HCT116 (cell line): ENCODE measurements around the gene GKN1.

ENCODE experiments used
- FOSL1 ChIP-seq: IDR thresholded peaks from 2 replicates; pipeline ENCODE4 v1.6.1; 2012; ENCODE audit warnings: low read depth
- TF ChIP-seq, protein P1 (sequence below), 3 experiments: fragments of 200-600 bp in 1 of 3; sonication (generic) in 1 of 3; IDR thresholded peaks in 2 of 3; conservative IDR thresholded peaks in 1 of 3; 2 replicates each; pipeline ENCODE4 v1.5.1; 2012 to 2017; ENCODE audit warnings: low read depth in 2 of 3, low read length in 2 of 3, antibody characterized with exemption in 1 of 3, borderline replicate concordance in 1 of 3, control low read depth in 1 of 3, mild to moderate bottlenecking in 1 of 3, mixed read lengths in 1 of 3, mixed run types in 1 of 3, moderate library complexity in 1 of 3; ENCODE audit not compliant: insufficient read depth in 1 of 3

DNA sequence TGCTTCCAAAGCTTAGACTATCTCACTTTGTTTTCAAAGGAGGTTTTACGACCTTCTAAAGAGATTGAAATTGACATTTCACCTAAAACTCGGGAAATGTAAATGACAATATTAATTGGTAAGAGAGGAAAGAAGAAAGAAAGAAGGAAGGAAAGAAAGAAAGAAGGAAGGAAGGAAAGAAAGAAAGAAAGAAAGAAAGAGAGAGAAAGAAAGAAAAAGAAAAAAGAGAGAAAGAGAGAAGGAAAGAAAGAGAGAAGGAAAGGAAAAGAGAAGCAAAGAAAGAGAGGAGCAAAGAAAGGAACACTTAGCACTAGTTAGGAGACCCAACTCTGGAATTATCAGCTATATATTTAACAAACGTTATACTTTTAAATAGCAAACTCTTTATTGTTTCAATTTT is 3.7 kb downstream of the GKN1 start:
- TF ChIP-seq FOSL1, result no peak
- TF ChIP-seq, protein P1, sequence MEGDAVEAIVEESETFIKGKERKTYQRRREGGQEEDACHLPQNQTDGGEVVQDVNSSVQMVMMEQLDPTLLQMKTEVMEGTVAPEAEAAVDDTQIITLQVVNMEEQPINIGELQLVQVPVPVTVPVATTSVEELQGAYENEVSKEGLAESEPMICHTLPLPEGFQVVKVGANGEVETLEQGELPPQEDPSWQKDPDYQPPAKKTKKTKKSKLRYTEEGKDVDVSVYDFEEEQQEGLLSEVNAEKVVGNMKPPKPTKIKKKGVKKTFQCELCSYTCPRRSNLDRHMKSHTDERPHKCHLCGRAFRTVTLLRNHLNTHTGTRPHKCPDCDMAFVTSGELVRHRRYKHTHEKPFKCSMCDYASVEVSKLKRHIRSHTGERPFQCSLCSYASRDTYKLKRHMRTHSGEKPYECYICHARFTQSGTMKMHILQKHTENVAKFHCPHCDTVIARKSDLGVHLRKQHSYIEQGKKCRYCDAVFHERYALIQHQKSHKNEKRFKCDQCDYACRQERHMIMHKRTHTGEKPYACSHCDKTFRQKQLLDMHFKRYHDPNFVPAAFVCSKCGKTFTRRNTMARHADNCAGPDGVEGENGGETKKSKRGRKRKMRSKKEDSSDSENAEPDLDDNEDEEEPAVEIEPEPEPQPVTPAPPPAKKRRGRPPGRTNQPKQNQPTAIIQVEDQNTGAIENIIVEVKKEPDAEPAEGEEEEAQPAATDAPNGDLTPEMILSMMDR (IDR thresholded peaks at IDR 0.05 in 2 of 3, conservative IDR thresholded peaks at IDR 0.05 in 1 of 3; ENCODE audit: borderline replicate concordance in 1 of 3, insufficient read depth in 1 of 3, low read depth in 2 of 3, low read length in 2 of 3), result no peak
